ENCODE measurements around the gene PMEPA1.

DNA sequence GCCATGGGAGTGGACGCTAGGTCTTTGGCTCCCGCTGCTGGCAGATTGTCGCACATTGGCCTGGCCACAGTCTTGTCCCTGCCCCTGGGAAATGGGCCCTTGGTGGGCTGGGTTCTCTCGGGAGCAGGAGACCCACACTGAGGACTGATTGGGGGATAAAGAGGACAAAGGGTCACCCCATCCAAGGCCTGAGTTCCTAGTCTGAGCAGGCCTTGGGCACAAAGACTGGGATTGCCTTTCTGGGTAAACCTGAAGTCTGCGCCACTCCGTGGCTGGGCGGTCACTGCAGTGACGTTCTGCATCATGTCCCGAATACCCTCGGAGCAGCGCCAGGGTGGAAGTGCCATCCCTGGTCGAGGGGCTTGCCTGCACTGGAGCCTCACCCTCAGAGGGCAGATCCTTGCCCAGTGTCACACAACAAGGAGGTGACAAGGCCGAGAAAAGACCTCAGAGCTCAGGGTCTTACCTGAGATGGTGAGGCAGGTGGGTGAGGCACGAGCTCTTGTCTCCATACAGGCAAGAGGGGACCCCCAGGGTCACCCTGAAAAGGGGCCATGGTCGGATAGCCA, 53.5 kb downstream of the PMEPA1 start:
- TF ChIP-seq CTCF (IDR thresholded peaks at IDR 0.05; ENCODE audit: insufficient read depth, low read depth, low read length) = no peak
- TF ChIP-seq EZH2 (IDR thresholded peaks at IDR 0.05; ENCODE audit: insufficient read depth, low read length) = no peak
